Esophagus squamous epithelium (tissue), 4 donors: Measurements from ENCODE around the gene FLNB.

Source experiments
- CTCF ChIP-seq, 6 experiments: fragments of 450-650 bp in 4 of 6; fragments of 200-600 bp in 2 of 6; sonication (generic) in 2 of 6; IDR thresholded peaks; one replicate each; pipeline ENCODE4 v1.5.1; 2016 to 2019; ENCODE audit warnings: antibody characterized with exemption in 6 of 6, mild to moderate bottlenecking in 4 of 6, moderate library complexity in 4 of 6
- POLR2A ChIP-seq, 4 donors: fragments of 450-650 bp; IDR thresholded peaks; one replicate each; pipeline ENCODE4 v1.6.1; 2017; ENCODE audit warnings: antibody characterized with exemption in 4 of 4, mild to moderate bottlenecking in 4 of 4, moderate library complexity in 3 of 4

GRCh38 chr3:58152225-58153015 lies 144.2 kb downstream of the FLNB start:
- TF ChIP-seq POLR2A (IDR thresholded peaks at IDR 0.05) (no peak), CTCF (IDR thresholded peaks at IDR 0.05) (no peak)
